HepG2 (cell line): ENCODE results near the gene TSHZ2. TPM values are rescaled to one million over a fixed set of nuclear protein-coding genes. Genes with fewer than 3 reads are reported as not detected.

Experiments used
- ATAC-seq: fragments of 200-7000 bp; cut with Tn5 transposase; 3 replicates; pipeline ENCODE4 v1.9.1; 2020; ENCODE audit warnings: mild to moderate bottlenecking, moderate library complexity
- BruUV-seq: library from RNA; stranded (reverse); fragments of 400-500 nt; replicated peaks from 2 replicates; lab custom pipeline; 2021; lab: Mats Ljungman, UMichigan
- CTCF ChIA-PET: fragments of 300-600 bp; formaldehyde crosslinking; extraction: SDS; loops from one replicate; lab custom pipeline; 2021; ENCODE audit warnings: low total read pairs, inconsistent platforms, low intra/inter-chr PET ratio; lab: Yijun Ruan, JAX
- POLR2A ChIA-PET: fragments of 350-600 bp; sonication (Branson Sonifier 250); formaldehyde crosslinking; loops from one replicate; lab custom pipeline; 2020; ENCODE audit warnings: antibody characterized with exemption, inconsistent platforms; lab: Yijun Ruan, JAX
- DNase-seq: peaks from one replicate; pipeline ENCODE4 v3.0.0-alpha.2; 2015; ENCODE audit warnings: low spot score
- FAIRE-seq: peaks from 3 replicates; lab custom pipeline; 2011; peaks lifted over from hg19 to GRCh38; lab: Jason Lieb, UNC
- H2AFZ ChIP-seq: one replicate; pipeline ENCODE4 v1.6.1; 2011; ENCODE audit warnings: low read length, inconsistent platforms
- H3K27ac ChIP-seq: fragments of 300-600 bp; 3 replicates; pipeline ENCODE4 v1.8.0; 2011; ENCODE audit warnings: mixed run types, mild to moderate bottlenecking, mixed read lengths, low read length, inconsistent platforms; ENCODE audit not compliant: insufficient read depth; ENCODE audit errors: extremely low read length
- H3K27me3 ChIP-seq, 2 experiments: fragments of 200-600 bp in 1 of 2; 2 replicates in 1 of 2; 3 replicates in 1 of 2; pipeline versions ENCODE4 v1.6.0 to v1.8.0; 2011; ENCODE audit warnings: low read length in 2 of 2, mild to moderate bottlenecking in 2 of 2, moderate library complexity in 2 of 2, inconsistent platforms in 1 of 2; ENCODE audit not compliant: insufficient read depth in 2 of 2, control insufficient read depth in 1 of 2
- H3K36me3 ChIP-seq, 2 experiments: fragments of 200-600 bp in 1 of 2; replicated peaks in 1 of 2; 2 replicates in 1 of 2; 3 replicates in 1 of 2; pipeline versions ENCODE4 v1.5.1 to v1.8.0; 2011; ENCODE audit warnings: low read length in 2 of 2, inconsistent platforms in 1 of 2; ENCODE audit not compliant: insufficient read depth in 2 of 2, control insufficient read depth in 1 of 2
- H3K4me1 ChIP-seq: 2 replicates; pipeline ENCODE4 v1.5.1; 2012; ENCODE audit warnings: low read length, inconsistent platforms; ENCODE audit not compliant: insufficient read depth
- H3K4me2 ChIP-seq: 2 replicates; pipeline ENCODE4 v1.6.0; 2011; ENCODE audit warnings: low read depth, low read length, inconsistent platforms
- H3K4me3 ChIP-seq, 3 experiments: fragments of 200-600 bp in 1 of 3; sonication (generic), shearing (Covaris generic) in 1 of 3; replicated peaks in 1 of 3; 2 replicates each; pipeline ENCODE4 v1.5.1; 2011 to 2016; ENCODE audit warnings: low read length in 3 of 3, inconsistent platforms in 2 of 3, low read depth in 2 of 3, mild to moderate bottlenecking in 2 of 3, control low read depth in 1 of 3, mixed read lengths in 1 of 3; ENCODE audit not compliant: insufficient read depth in 1 of 3
- H3K79me2 ChIP-seq: one replicate; pipeline ENCODE4 v1.6.1; 2011; ENCODE audit warnings: low read length, inconsistent platforms; ENCODE audit not compliant: insufficient read depth
- H3K9ac ChIP-seq: 2 replicates; pipeline ENCODE4 v1.6.0; 2011; ENCODE audit warnings: mild to moderate bottlenecking, low read depth, low read length, inconsistent platforms; ENCODE audit not compliant: insufficient read depth
- H3K9me3 ChIP-seq: 2 replicates; pipeline ENCODE4 v1.5.1; 2012; ENCODE audit warnings: mild to moderate bottlenecking, low read length
- H4K20me1 ChIP-seq: 2 replicates; pipeline ENCODE4 v1.6.0; 2011; ENCODE audit warnings: inconsistent platforms, mild to moderate bottlenecking, low read length, moderate library complexity; ENCODE audit not compliant: insufficient read depth
- CCAR2 ChIP-seq: fragments of 200-400 bp; formaldehyde crosslinking; optimal IDR thresholded peaks from 2 replicates; pipeline ENCODE3; 2018; ENCODE audit warnings: low read depth, mild to moderate bottlenecking, low read length, moderate library complexity
- CREB1 ChIP-seq, 2 experiments: fragments of 450-650 bp in 1 of 2; IDR thresholded peaks; 2 replicates each; pipeline ENCODE4 v1.6.1; 2016 to 2017; ENCODE audit warnings: control low read depth in 1 of 2, mild to moderate bottlenecking in 1 of 2, missing compliant biosample characterization in 1 of 2, missing genetic modification characterization in 1 of 2
- FOXA3 ChIP-seq: IDR thresholded peaks from 2 replicates; pipeline ENCODE4 v1.6.1; 2016; ENCODE audit warnings: missing genetic modification reagents, missing compliant biosample characterization
- POLR2A ChIP-seq, 2 experiments: IDR thresholded peaks; 2 replicates each; pipeline ENCODE4 v1.6.1; 2011; ENCODE audit warnings: low read depth in 2 of 2, low read length in 2 of 2, mild to moderate bottlenecking in 1 of 2, moderate library complexity in 1 of 2; ENCODE audit not compliant: insufficient read depth in 1 of 2
- SMAD1 ChIP-seq: sonication (generic); formaldehyde crosslinking; IDR thresholded peaks from 2 replicates; pipeline ENCODE4 v1.4.0; 2020; ENCODE audit warnings: missing genetic modification reagents, low read depth, mild to moderate bottlenecking, borderline replicate concordance
- ZBTB20 ChIP-seq: sonication (generic); formaldehyde crosslinking; IDR thresholded peaks from 2 replicates; pipeline ENCODE4 v1.8.1; 2023; ENCODE audit warnings: missing genetic modification reagents, low read depth, mild to moderate bottlenecking, borderline replicate concordance
- ZSCAN30 ChIP-seq: sonication (generic); formaldehyde crosslinking; IDR thresholded peaks from 2 replicates; pipeline ENCODE4 v1.5.0; 2020; ENCODE audit warnings: mild to moderate bottlenecking, missing genetic modification reagents
- WGBS: methylation state at CpG from one replicate; pipeline ENCODE4 v1.1.6; 2017; ENCODE audit warnings: low lambda C conversion rate; 5-methylcytosine and 5-hydroxymethylcytosine counted together
- in situ Hi-C: cut with HindIII; loops from 2 replicates; pipeline ENCODE4 v1.10.0; 2017; ENCODE audit warnings: low pct_unique_long_range_greater_than_20kb; ENCODE audit not compliant: extremely low pct_ligation_motif_present
- intact Hi-C: fragments of 100-400 bp; cut with micrococcal nuclease; formaldehyde crosslinking; loops from one replicate; pipeline ENCODE4 v1.10.0; 2022; ENCODE audit not compliant: unreplicated experiment
- polyA plus RNA-seq, 8 experiments: library from polyadenylated mRNA; depleted of rRNA in 3 of 8; stranded (reverse) in 7 of 8; unstranded in 1 of 8; fragments of >200 nt; fragmentation: Illumina TruSeq in 4 of 8; extraction: Trizol in 4 of 8; gene quantifications; 2 replicates each; pipeline versions ENCODE4 v1.2.1 to v1.2.3, GENCODE V29; 2011 to 2016; ENCODE audit warnings: low read depth in 4 of 8, missing spikeins in 1 of 8, mixed read lengths in 1 of 8; ENCODE audit not compliant: insufficient read depth in 1 of 8
- total RNA-seq, 5 experiments: library from RNA; depleted of rRNA; stranded (reverse); fragments of >200 nt; fragmentation: Illumina TruSeq; extraction: Trizol; gene quantifications; 2 replicates each; pipeline ENCODE4 v1.2.3, GENCODE V29; 2016; ENCODE audit warnings: low read depth in 1 of 5

TSHZ2 gene
- total and polyA plus RNA-seq, 2 of the 13 experiments (the other 11 are each of a cell fraction or from before 2014, with no cell fraction given), result 0.01 TPM; not detected in 1

- 26% methylated on average over 3 of the region's 3 CpGs for WGBS
- CTCF ChIA-PET, result no interaction called here
- no peak overlapping the region for H2AFZ ChIP-seq
- no peak for FAIRE-seq
- TF ChIP-seq FOXA3 (CRISPR knock-in tag), result no peak
- peak; percentile 43 for TF ChIP-seq CREB1 (IDR thresholded peaks at IDR 0.05)
- TF ChIP-seq CREB1 (CRISPR knock-in tag; IDR thresholded peaks at IDR 0.05), result no peak
- no peak for TF ChIP-seq ZSCAN30 (CRISPR knock-in tag)
- TF ChIP-seq, all 625 proteins: peak for 1
- in situ Hi-C loops (no loop called here), intact Hi-C loops (no loop called here)
- H3K36me3 ChIP-seq, result no peaks in the 10 kb centered on the region
- no peak overlapping the region for H3K27ac ChIP-seq
- POLR2A ChIA-PET, result no interaction called here
- no peaks in the 10 kb centered on the region for H3K9me3 ChIP-seq
- no peaks in the 10 kb centered on the region for H4K20me1 ChIP-seq
- no peaks in the 10 kb centered on the region for H3K79me2 ChIP-seq
- H3K4me2 ChIP-seq, result no peak overlapping the region
- no peak overlapping the region for H3K4me3 ChIP-seq
- H3K27me3 ChIP-seq, result no peaks in the 10 kb centered on the region
- ATAC-seq (no peak), DNase-seq (no peak)
- BruUV-seq, result no TSS peak
- H3K4me1 ChIP-seq, result no peaks in the 10 kb centered on the region
- H3K9ac ChIP-seq, result no peak overlapping the region
Observed at GRCh38 chr20:53243152-53243551, 271.0 kb downstream of the TSHZ2 start.

DNA sequence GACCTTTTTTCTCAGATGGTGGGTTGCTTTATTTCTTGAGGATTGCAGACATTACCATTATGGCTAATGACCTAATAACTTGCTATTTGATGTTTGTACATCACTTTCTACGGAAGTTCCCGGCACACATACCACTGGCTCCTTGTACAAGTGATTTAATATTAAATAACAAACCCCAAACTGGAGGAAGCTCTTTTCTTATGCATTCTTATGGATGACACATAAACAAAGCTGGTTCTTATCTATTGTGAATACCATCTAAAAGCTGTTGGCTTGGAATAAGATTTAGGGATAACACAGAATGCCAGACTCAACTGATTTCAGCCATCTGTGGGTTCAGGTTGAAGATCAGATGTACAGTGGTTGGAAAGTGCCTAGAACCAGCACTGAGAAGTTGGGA is 272.6 kb downstream of the TSHZ2 start:
- no peak overlapping the region for H2AFZ ChIP-seq
- ChIA-PET CTCF (no interaction called here), POLR2A (no interaction called here)
- H3K27me3 ChIP-seq, result no peaks in the 10 kb centered on the region
- no peaks in the 10 kb centered on the region for H3K9me3 ChIP-seq
- H3K27ac ChIP-seq, result no peak overlapping the region
- WGBS, result 21% methylated on average over 2 of the region's 2 CpGs
- no peaks in the 10 kb centered on the region for H4K20me1 ChIP-seq
- intact Hi-C loops, result no loop called here
- ATAC-seq, result no peak
- no peaks in the 10 kb centered on the region for H3K79me2 ChIP-seq
- no peak for DNase-seq
- no peak for TF ChIP-seq CCAR2
- TF ChIP-seq POLR2A (IDR thresholded peaks at IDR 0.05; ENCODE audit: insufficient read depth in 1 of 2, low read depth in 2 of 2, low read length in 2 of 2), result no peak
- no peak for TF ChIP-seq SMAD1 (CRISPR knock-in tag)
- TF ChIP-seq ZBTB20 (CRISPR knock-in tag), result no peak
- no peaks in the 10 kb centered on the region for H3K36me3 ChIP-seq
- H3K4me1 ChIP-seq, result no peaks in the 10 kb centered on the region
- H3K4me2 ChIP-seq, result no peak overlapping the region
- no peak for FAIRE-seq
- H3K4me3 ChIP-seq, result no peak overlapping the region
- no TSS peak for BruUV-seq
- H3K9ac ChIP-seq, result no peak overlapping the region
- in situ Hi-C loops, result no loop called here
